IgD-negative memory B cell (primary cell): ENCODE results near the gene TERB1. TPM values are rescaled to one million over a fixed set of nuclear protein-coding genes. Genes with fewer than 3 reads are reported as not detected.
"Not testable (repeated sequence)": the region's sequence is repeated elsewhere in the genome, so short reads cannot be mapped to it uniquely, and the experiment has no call there.

Experiments
- H3K27ac Mint-ChIP-seq, 3 donors: one replicate each; pipeline ENCODE4 v1.8.0; 2020 to 2022; ENCODE audit warnings: mild to moderate bottlenecking in 3 of 3, mixed read lengths in 3 of 3, moderate library complexity in 1 of 3
- H3K27me3 Mint-ChIP-seq: one replicate; pipeline ENCODE4 v1.8.0; 2021; ENCODE audit warnings: mixed read lengths
- H3K36me3 Mint-ChIP-seq: one replicate; pipeline ENCODE4 v1.8.0; 2020; ENCODE audit warnings: mild to moderate bottlenecking, mixed read lengths
- H3K4me1 Mint-ChIP-seq, 3 donors: one replicate each; pipeline ENCODE4 v1.8.0; 2020 to 2022; ENCODE audit warnings: mixed read lengths in 3 of 3, mild to moderate bottlenecking in 1 of 3
- H3K4me3 Mint-ChIP-seq, 4 donors: one replicate each; pipeline ENCODE4 v1.8.0; 2020 to 2022; ENCODE audit warnings: mild to moderate bottlenecking in 4 of 4, mixed read lengths in 4 of 4, moderate library complexity in 3 of 4
- H3K9me3 Mint-ChIP-seq, 3 donors: one replicate each; pipeline ENCODE4 v1.8.0; 2020 to 2021; ENCODE audit warnings: mixed read lengths in 3 of 3, mild to moderate bottlenecking in 1 of 3
- polyA plus RNA-seq: library from polyadenylated mRNA; unstranded; fragments of 300-500 nt; fragmentation: Illumina TruSeq; gene quantifications from one replicate; pipeline ENCODE4 v1.2.3, GENCODE V29; 2021

The TERB1 gene
- polyA plus RNA-seq, 1 donor from 2014 or later: not detected

DNA sequence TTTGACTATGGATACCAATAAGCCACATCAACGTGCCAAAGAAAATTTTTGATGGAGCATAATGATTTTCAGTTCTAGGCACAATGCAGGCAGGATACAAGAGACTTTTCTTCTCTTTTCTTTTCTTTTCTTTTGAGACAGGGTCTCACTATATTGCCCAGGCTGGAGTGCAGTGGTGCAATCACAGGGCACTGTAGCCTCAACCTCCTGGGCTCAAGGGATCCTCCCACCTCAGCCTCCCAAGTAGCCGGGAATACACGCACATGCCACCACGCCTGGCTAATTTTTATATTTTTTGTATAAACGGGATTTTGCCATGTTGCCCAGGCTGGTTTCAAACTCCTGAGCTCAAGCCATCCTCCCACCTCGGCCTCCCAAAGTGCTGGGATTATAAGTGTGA, 7.4 kb downstream of the TERB1 start:
- H3K27ac Mint-ChIP-seq: peak overlapping the region in 1 of 3 donors; percentile 58
- H3K4me1 Mint-ChIP-seq, H3K9me3 Mint-ChIP-seq, H3K27me3 Mint-ChIP-seq, H3K36me3 Mint-ChIP-seq, H3K4me3 Mint-ChIP-seq: not testable (repeated sequence)

DNA sequence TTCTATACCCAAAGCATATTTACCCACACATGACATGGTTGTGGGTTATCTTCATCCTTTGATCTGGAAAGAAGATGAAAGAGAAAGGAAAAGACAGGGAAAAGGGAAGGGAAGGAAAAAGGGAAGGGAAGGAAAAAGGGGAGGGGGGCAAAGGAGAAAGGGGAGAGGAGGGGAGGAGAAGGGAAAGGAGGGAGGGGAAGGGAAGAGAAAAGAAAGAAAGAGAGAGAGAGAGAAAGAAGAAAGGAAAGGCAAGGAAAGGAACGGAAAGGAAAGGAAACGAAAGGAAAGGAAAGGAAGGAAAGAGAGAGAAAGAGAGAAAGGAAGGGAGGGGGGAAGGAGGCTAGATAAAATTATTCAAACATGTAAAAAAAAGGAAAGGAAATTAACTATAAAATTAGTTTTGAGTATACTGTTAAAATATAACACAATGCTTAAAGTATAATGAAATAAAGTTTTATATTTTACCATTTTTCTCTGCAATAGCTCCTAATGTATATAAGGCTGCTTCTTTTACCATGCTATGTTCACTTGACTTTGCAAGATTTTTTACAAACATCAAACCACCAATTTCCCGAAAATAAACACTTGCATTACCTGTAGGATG, 11.2 kb downstream of the TERB1 start:
- peaks cover 4% of the 10 kb centered on the region for H3K36me3 Mint-ChIP-seq
- no peak overlapping the region for H3K27ac Mint-ChIP-seq
- H3K27me3 Mint-ChIP-seq: no peaks in the 10 kb centered on the region
- no peaks in the 10 kb centered on the region for H3K4me1 Mint-ChIP-seq
- H3K4me3 Mint-ChIP-seq: no peak overlapping the region
- no peaks in the 10 kb centered on the region for H3K9me3 Mint-ChIP-seq

DNA sequence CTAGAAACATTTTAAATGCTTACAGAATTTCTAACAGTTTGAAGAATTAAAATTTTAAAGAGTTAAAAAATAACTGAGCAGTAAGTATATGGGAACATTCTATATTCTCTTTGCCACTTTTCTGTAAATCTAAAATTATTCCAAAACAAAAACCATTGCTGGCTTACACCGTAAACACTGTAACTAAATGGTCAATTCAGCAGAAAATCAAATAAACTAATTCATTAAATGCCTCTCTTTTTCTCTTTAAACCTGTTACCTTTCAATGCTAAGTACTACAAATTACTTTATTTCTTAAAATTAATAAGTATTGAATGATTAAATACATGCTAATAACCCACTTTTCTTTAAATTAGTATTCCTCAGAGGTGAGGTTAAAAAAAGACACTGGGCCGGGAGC, 14.0 kb downstream of the TERB1 start:
- Mint-ChIP-seq H3K4me3 (no peak overlapping the region), H3K9me3 (no peaks in the 10 kb centered on the region), H3K27ac (no peak overlapping the region), H3K27me3 (no peaks in the 10 kb centered on the region), H3K36me3 (peaks cover 2% of the 10 kb centered on the region), H3K4me1 (no peaks in the 10 kb centered on the region)

DNA sequence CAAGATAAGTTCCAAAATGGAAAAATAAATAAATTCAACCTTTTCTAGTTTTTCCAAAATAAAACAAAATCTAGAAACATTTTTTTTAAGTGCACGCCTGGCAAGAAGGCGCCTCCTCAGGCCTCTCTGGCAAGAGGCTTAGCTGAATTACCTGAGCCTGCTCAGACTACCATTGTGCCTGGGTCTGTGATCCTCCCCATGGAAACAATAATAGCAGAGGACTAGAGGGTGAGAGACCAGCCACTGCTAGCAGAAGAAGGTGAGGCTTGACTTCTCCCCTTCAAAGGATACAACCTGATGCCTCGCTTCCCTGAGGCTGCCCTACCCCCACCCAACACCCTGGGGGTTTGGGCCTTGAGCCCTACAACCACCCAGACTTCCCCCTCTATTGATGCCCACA, 14.8 kb downstream of the TERB1 start:
- Mint-ChIP-seq H3K9me3 (no peaks in the 10 kb centered on the region), H3K27me3 (no peaks in the 10 kb centered on the region), H3K4me1 (no peaks in the 10 kb centered on the region), H3K36me3 (peaks cover 2% of the 10 kb centered on the region), H3K4me3 (no peak overlapping the region), H3K27ac (no peak overlapping the region)

DNA sequence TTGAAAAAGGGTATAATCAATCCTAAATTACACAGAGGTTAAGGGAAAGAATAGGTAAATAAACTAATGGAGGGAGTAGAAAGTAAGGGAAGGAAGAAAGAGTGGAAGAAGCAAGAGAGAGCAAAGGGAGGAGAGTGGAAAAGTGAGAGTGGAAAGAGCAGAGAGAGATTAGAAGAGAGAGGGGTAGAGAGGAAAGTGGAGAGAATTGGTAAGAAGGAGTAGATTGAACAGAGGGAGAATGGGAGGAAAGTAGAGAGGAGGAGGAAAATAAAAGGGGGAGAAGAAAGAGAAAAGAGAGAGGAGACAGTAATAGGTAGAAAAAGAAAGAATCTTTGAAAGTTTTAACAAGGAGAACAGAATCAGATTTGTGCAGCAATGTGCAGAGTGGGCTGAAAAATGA, 24.9 kb downstream of the TERB1 start:
- Mint-ChIP-seq H3K27me3 (no peaks in the 10 kb centered on the region), H3K27ac (no peak overlapping the region), H3K4me3 (no peak overlapping the region), H3K4me1 (no peaks in the 10 kb centered on the region), H3K36me3 (peaks cover 4% of the 10 kb centered on the region), H3K9me3 (peaks cover 0 to 8% (median 0%) of the 10 kb centered on the region in 3 donors)

DNA sequence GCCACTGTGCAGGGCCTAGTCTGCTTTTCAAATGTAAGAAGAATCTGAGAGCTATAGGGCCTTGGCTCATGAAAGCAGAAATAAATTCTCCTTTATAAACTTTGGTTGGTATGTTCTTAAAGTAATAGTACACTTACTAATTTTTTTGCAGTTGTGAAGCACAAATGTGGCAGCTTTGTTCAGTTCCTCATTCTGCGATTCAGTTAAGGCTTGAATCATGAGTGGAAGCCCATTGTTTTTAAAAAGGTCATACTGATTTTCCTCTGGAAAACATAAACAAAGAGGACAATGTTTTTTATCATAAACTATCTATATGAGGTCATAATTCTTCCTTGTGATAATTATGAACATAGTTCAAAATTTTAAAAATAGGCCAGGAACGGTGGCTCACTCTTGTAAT, 26.4 kb downstream of the TERB1 start:
- H3K4me1 Mint-ChIP-seq: no peaks in the 10 kb centered on the region

DNA sequence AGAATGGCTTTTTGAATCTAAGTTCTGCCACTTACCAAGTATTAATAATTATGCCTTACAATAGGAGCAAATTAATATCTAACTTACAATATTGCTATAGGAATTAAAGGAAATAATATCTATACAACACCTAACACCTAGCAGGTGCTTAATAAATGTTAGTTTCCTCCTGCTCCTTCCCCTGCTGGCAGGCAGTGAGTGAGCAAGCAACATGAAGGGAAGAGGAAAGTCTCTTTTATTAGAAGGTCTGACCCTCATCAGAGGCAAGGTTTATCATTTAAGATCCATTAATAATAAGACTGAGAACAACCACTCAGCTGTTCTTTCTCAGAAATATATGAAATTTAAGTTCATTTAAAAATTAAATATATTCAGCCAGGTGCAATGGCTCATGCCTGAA, 43.3 kb downstream of the TERB1 start:
- Mint-ChIP-seq H3K27ac (no peak overlapping the region), H3K36me3 (no peaks in the 10 kb centered on the region), H3K9me3 (no peaks in the 10 kb centered on the region), H3K4me1 (no peaks in the 10 kb centered on the region), H3K27me3 (peaks cover 1% of the 10 kb centered on the region), H3K4me3 (no peak overlapping the region)

More for the DNA sequence above, 26.4 kb downstream of the TERB1 start:
- Mint-ChIP-seq H3K36me3 (peaks cover 4% of the 10 kb centered on the region), H3K4me3 (no peak overlapping the region), H3K27ac (no peak overlapping the region), H3K9me3 (peaks cover 0 to 8% (median 0%) of the 10 kb centered on the region in 3 donors), H3K27me3 (no peaks in the 10 kb centered on the region)

DNA sequence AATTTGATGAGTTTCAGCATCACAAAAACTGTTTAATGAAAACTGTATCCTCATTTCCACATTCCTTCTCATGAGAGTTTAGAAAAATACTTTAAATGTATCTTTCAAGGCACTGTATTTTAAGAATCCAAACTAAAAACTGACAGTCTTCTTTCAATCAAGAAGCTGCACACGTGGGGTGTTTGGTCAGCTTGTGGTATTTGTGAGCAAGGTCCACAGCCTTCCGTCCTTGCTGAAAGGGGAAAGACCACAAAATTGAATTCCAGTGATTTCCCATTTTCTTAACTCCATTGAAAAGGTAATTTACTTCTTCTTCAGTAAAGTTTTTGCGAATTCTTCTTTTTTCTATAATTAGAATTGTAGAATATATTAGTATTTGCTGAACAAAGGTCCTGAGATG, 46.6 kb downstream of the TERB1 start:
- Mint-ChIP-seq H3K9me3 (no peaks in the 10 kb centered on the region), H3K36me3 (no peaks in the 10 kb centered on the region), H3K27ac (no peak overlapping the region), H3K27me3 (peaks cover 3% of the 10 kb centered on the region), H3K4me3 (no peak overlapping the region), H3K4me1 (peaks cover 8 to 17% (median 15%) of the 10 kb centered on the region in 3 donors)

DNA sequence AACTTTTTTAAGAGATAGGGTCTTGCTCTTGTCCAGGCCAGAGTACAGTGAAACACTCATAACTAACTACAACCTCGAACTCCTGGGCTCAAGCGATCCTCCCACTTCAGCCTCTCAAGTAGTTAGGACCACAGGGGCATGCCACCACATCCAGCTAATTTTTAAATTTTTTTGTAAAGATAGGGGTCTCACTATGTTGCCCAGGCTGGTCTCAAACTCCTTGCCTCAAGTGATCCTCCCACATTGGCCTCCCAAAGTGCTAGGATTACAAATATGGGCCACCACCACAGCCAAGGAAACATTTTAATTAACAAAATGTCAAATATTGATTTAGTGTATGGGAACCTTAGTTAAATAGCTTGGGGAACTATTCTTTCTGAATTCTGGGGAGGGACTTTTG, 47.2 kb downstream of the TERB1 start:
- Mint-ChIP-seq H3K9me3 (no peaks in the 10 kb centered on the region), H3K27ac (no peak overlapping the region), H3K4me3 (no peak overlapping the region), H3K4me1 (peaks cover 13 to 22% (median 20%) of the 10 kb centered on the region in 3 donors), H3K36me3 (no peaks in the 10 kb centered on the region), H3K27me3 (peaks cover 3% of the 10 kb centered on the region)

DNA sequence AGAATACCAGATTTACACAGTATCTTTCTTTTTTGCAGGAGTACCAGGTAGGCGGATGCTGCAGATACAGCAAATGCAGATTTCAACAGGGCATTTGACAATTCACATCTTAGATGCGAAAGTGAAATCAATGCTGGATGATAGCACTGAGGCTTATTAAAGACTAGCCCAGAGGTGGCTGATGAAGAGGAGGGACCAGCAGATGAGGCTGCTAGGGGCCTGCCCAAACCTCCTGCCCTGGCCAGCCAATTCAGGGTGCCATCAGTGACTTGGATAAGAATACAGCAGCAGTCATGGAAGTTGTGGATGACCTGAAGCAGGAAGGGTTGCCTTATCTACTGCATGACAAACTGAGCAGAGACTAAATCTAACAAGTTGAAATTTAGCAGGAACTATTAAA, 48.4 kb downstream of the TERB1 start:
- Mint-ChIP-seq H3K27ac (peak overlapping the region in 1 of 3 donors; percentile 67), H3K36me3 (peaks cover 3% of the 10 kb centered on the region), H3K4me3 (peak overlapping the region in 3 of 4 donors; percentile 16 to 90 (median 74)), H3K4me1 (peaks cover 17 to 27% (median 22%) of the 10 kb centered on the region in 3 donors), H3K27me3 (peaks cover 1% of the 10 kb centered on the region), H3K9me3 (no peaks in the 10 kb centered on the region)

DNA sequence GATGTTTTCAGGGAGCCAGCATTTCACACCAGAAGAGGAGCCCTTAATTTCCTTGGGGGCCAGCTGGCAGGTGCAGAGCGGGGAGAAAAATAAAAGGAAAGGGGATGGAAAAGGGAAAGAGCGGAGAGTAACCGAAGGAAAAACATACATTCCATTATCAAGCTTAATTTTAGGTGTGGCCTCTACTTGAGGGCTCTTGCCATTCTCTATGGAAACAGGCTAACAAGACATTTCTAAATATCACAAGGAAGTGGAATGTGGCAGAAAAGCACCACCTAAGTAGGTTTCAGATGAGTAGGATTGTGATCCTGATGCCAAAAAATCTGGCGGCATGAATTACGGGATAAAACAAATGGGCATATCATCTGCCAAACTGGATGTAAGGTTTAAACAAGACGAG, 49.0 kb downstream of the TERB1 start:
- H3K4me3 Mint-ChIP-seq: peak overlapping the region; percentile 16 to 92 (median 82)
- no peaks in the 10 kb centered on the region for H3K9me3 Mint-ChIP-seq
- peak overlapping the region; percentile 67 to 89 (median 78) for H3K27ac Mint-ChIP-seq
- peaks cover 3% of the 10 kb centered on the region for H3K36me3 Mint-ChIP-seq
- H3K27me3 Mint-ChIP-seq: peaks cover 1% of the 10 kb centered on the region
- peaks cover 17 to 27% (median 22%) of the 10 kb centered on the region in 3 donors for H3K4me1 Mint-ChIP-seq

DNA sequence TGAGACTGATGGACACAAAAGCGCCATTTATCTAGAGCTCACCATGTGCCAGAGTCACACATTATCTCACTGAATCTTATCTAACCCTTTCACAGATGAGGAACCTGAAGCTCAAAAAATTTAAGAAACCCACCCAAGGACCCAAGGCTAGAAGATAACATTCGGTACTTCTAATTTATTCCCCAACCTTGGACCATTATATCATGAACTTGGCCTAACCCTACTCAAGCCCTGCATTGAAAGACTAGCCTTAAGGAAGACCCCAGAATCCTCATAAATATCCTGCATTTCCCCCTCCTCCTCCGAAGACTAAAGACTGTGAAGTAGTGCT, 49.4 kb downstream of the TERB1 start:
- Mint-ChIP-seq H3K27me3 (peaks cover 1% of the 10 kb centered on the region), H3K4me3 (peak overlapping the region; percentile 77 to 92 (median 84)), H3K27ac (peak overlapping the region; percentile 67 to 89 (median 78)), H3K4me1 (peaks cover 17 to 27% (median 22%) of the 10 kb centered on the region in 3 donors), H3K9me3 (no peaks in the 10 kb centered on the region), H3K36me3 (peaks cover 3% of the 10 kb centered on the region)

DNA sequence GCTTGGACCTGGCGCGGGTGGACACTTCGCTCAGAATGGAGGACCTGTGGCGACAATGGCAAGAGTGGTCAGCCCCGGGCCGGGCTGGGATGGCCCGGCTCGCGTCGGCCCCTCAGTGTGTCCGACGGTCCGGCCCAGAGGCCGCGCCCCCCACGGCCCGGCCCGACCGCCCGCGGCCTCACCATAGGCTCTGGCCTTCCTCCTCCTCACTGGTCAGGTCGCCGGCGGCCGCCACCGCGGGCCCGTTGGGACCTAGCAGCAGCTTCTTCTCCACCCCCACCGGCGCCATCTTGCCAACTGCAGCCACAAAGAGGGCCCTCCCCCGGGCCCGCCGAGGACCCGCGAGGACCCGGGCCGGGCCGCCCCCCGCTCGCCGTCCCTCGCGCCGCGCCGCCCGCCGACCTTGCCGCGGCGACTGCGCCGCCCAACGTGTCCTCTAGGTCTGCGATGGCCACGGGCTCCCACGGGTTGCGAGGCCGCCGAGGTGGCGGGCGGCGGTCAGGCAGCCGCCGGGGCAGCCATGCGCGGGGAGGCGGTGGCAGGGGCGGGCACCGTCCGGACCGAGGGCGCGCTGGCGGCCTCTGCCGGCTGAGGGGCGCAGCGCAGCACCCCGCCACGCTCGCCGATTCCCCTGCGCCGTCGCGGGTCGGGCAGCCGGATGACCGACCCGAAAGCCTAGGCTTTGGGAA, 49.9 kb downstream of the TERB1 start, which contains the start of gene DYNC1LI2:
Gene DYNC1LI2, minus strand, starts transcription at position 307 of the 689 bp plus-strand sequence. Its CDS starts 18 bp downstream, at position 289.
- peak within 1 kb of the TSS; percentile 90 to 94 (median 92) for H3K4me3 Mint-ChIP-seq
- H3K36me3 Mint-ChIP-seq: peaks cover 3% of the 10 kb centered on the region
- peaks cover 20 to 30% (median 22%) of the 10 kb centered on the region in 3 donors for H3K4me1 Mint-ChIP-seq
- H3K27ac Mint-ChIP-seq: peak within 1 kb of the TSS; percentile 67 to 91 (median 83)
- H3K9me3 Mint-ChIP-seq: no peaks in the 10 kb centered on the region
- H3K27me3 Mint-ChIP-seq: peaks cover 1% of the 10 kb centered on the region

DNA sequence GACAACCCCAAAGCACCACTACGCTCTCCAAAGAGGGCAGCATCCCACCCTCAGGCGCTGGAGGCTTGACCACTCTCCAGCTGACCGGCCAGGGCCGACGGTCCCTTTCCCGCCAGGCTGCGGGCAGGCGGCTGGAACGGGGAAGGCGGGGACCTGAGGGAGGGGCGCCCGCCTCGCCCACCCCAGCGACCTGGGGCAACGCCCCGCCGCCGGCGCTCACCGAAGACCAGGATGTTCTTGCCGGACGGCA, 50.4 kb downstream of the TERB1 start:
- Mint-ChIP-seq H3K27me3 (peaks cover 1% of the 10 kb centered on the region), H3K9me3 (no peaks in the 10 kb centered on the region), H3K27ac (peak overlapping the region; percentile 67 to 91 (median 83)), H3K4me1 (peaks cover 20 to 33% (median 26%) of the 10 kb centered on the region in 3 donors), H3K4me3 (peak overlapping the region; percentile 90 to 94 (median 92)), H3K36me3 (peaks cover 3% of the 10 kb centered on the region)

DNA sequence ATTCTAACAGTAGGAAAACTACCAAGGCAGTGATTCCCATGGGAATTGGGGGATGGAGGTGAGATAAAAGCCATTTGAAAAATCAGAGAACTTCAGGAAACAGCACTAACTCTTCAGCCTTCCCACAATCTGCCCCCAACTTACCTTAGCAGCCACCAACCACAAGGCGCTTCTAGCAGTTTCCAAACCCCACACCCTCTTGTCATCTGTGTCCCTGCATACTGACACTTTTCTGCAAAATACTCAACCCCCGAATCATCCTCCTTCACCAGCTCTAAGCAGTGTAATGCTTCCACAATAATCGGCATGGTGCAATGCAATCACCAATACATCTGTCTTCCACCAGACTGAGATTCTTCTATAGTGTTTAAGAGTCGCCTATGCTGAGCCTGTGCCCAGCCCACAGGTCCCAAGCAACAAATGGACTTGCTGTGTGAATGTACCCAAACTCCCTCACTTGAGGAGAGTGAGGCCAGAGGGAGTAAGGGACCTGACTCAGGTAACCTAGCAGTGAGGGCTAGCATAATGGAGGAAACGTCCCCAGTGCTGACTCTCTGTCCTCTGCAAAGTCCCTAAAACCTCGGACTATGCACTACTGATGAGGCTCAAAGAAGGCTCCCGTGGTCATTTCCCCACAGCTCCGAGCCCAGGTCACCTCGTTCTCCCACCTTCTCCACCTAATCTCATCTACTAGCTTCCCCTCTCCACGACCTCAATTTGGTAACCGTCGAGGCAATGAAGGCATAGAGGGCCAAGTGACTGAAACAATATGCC, 50.9 kb downstream of the TERB1 start:
- H3K9me3 Mint-ChIP-seq: no peaks in the 10 kb centered on the region
- peaks cover 1% of the 10 kb centered on the region for H3K27me3 Mint-ChIP-seq
- H3K36me3 Mint-ChIP-seq: peaks cover 3% of the 10 kb centered on the region
- H3K27ac Mint-ChIP-seq: peak overlapping the region; percentile 67 to 91 (median 83)
- peak overlapping the region; percentile 90 to 94 (median 92) for H3K4me3 Mint-ChIP-seq
- H3K4me1 Mint-ChIP-seq: peaks cover 20 to 33% (median 26%) of the 10 kb centered on the region in 3 donors
